ENCODE data around the gene GMPR2.
A peak's percentile ranks its signal among the peaks of the same experiment; 100 is the strongest.
"Not testable (repeated sequence)": the region's sequence is repeated elsewhere in the genome, so short reads cannot be mapped to it uniquely, and the experiment has no call there.

Gene GMPR2

GRCh38 chr14:24232121-24232644 lies 546 bp upstream of the GMPR2 start, which contains the start of gene NEDD8:
Gene NEDD8, minus strand, starts transcription at chr14:24232367. Its CDS starts 100 bp downstream, at chr14:24232267.
- DNase-seq: peak; percentile 91 to 96

GRCh38 chr14:24233538-24233866 lies 773 bp downstream of the GMPR2 start:
- DNase-seq: no peak

GRCh38 chr14:24234095-24235005 lies 1.6 kb downstream of the GMPR2 start:
- no peak for DNase-seq

GRCh38 chr14:24235804-24236688 lies 3.3 kb downstream of the GMPR2 start:
- DNase-seq: no peak

GRCh38 chr14:24236689-24237462 lies 4.1 kb downstream of the GMPR2 start:
- no peak for DNase-seq

- no peak for DNase-seq
Measured at GRCh38 chr14:24237463-24237955, 4.8 kb downstream of the GMPR2 start.

GRCh38 chr14:24238123-24238522 lies 5.4 kb downstream of the GMPR2 start:
- no peak for DNase-seq

- DNase-seq: no peak
Measured at GRCh38 chr14:24238527-24239037, 5.9 kb downstream of the GMPR2 start.

- no peak for DNase-seq
Measured at GRCh38 chr14:24240110-24240918, 7.6 kb downstream of the GMPR2 start.

- peak; percentile 98 for DNase-seq
Measured at GRCh38 chr14:24241829-24242443, 9.2 kb downstream of the GMPR2 start.

GRCh38 chr14:24243336-24243836 lies 10.7 kb downstream of the GMPR2 start:
- DNase-seq: no peak

- DNase-seq: not testable (repeated sequence)
Measured at GRCh38 chr14:24245350-24245749, 12.6 kb downstream of the GMPR2 start.

- no peak for DNase-seq
Measured at GRCh38 chr14:24246765-24247212, 14.1 kb downstream of the GMPR2 start.

GRCh38 chr14:24247422-24247821 lies 14.7 kb downstream of the GMPR2 start:
- no peak for DNase-seq

- DNase-seq: no peak
Measured at GRCh38 chr14:24249230-24250021, 16.7 kb downstream of the GMPR2 start.

- no peak for DNase-seq
Measured at GRCh38 chr14:24250354-24250753, 17.6 kb downstream of the GMPR2 start.

GRCh38 chr14:24251880-24252288 lies 19.2 kb downstream of the GMPR2 start:
- no peak for DNase-seq

- no peak for DNase-seq
Measured at GRCh38 chr14:24252289-24253124, 19.8 kb downstream of the GMPR2 start.

GRCh38 chr14:24253936-24254335 lies 21.2 kb downstream of the GMPR2 start:
- no peak for DNase-seq

Data from NCI-H446 (cell line).